ENCODE data around the gene SNAP25.

DNA sequence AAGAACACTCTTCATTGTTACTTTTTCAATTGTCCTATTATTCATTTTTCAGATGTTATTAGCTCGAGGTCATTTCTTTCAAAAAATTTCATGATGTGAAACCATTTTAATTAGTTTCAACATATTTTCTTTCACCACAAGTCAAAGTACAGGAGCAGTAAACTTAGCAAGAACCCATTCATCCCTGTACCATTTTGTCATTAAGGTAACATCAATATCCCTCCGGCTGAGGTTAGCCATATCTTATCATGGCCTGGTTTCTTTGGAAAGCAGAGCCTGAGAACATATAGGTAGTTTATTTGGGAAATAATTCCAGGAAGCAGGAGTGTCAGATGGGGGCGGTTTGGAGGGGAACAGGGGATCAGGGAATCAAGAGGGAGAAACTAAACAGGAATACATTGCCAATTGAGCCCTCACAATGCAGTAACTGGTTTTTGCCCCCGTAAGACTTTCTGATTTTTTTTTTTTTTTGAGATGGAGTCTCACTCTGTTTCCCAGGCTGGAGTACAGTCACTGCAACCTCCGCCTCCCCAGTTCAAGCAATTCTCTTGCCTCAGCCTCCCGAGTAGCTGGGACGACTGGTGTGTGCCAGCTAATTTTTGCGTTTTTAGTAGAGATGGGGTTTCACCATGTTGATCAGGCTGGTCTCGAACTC is 131.7 kb downstream of the SNAP25 start:
- TF ChIP-seq ZFHX2 (tag by site-specific recombination; conservative IDR thresholded peaks at IDR 0.05) (no peak), RBAK (tag by site-specific recombination; IDR thresholded peaks at IDR 0.05) (no peak), CTCF (tag by site-specific recombination; IDR thresholded peaks at IDR 0.05) (no peak), HOXA7 (CRISPR knock-in tag; IDR thresholded peaks at IDR 0.05; ENCODE audit: borderline replicate concordance) (no peak), ZSCAN30 (tag by site-specific recombination; IDR thresholded peaks at IDR 0.05) (no peak), OSR2 (tag by site-specific recombination; IDR thresholded peaks at IDR 0.05) (no peak), ZNF133 (tag by site-specific recombination; IDR thresholded peaks at IDR 0.05) (no peak), ZNF530 (tag by site-specific recombination; IDR thresholded peaks at IDR 0.05; ENCODE audit: low read depth) (no peak), KLF16 (tag by site-specific recombination; IDR thresholded peaks at IDR 0.05) (no peak), MEIS1 (CRISPR knock-in tag; IDR thresholded peaks at IDR 0.05; ENCODE audit: borderline replicate concordance) (no peak)
- TF ChIP-seq, protein P1, sequence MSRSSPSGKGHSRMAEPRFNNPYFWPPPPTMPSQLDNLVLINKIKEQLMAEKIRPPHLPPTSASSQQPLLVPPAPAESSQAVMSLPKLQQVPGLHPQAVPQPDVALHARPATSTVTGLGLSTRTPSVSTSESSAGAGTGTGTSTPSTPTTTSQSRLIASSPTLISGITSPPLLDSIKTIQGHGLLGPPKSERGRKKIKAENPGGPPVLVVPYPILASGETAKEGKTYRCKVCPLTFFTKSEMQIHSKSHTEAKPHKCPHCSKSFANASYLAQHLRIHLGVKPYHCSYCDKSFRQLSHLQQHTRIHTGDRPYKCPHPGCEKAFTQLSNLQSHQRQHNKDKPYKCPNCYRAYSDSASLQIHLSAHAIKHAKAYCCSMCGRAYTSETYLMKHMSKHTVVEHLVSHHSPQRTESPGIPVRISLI (tag by site-specific recombination; IDR thresholded peaks at IDR 0.05), result no peak
- TF ChIP-seq, protein P2, sequence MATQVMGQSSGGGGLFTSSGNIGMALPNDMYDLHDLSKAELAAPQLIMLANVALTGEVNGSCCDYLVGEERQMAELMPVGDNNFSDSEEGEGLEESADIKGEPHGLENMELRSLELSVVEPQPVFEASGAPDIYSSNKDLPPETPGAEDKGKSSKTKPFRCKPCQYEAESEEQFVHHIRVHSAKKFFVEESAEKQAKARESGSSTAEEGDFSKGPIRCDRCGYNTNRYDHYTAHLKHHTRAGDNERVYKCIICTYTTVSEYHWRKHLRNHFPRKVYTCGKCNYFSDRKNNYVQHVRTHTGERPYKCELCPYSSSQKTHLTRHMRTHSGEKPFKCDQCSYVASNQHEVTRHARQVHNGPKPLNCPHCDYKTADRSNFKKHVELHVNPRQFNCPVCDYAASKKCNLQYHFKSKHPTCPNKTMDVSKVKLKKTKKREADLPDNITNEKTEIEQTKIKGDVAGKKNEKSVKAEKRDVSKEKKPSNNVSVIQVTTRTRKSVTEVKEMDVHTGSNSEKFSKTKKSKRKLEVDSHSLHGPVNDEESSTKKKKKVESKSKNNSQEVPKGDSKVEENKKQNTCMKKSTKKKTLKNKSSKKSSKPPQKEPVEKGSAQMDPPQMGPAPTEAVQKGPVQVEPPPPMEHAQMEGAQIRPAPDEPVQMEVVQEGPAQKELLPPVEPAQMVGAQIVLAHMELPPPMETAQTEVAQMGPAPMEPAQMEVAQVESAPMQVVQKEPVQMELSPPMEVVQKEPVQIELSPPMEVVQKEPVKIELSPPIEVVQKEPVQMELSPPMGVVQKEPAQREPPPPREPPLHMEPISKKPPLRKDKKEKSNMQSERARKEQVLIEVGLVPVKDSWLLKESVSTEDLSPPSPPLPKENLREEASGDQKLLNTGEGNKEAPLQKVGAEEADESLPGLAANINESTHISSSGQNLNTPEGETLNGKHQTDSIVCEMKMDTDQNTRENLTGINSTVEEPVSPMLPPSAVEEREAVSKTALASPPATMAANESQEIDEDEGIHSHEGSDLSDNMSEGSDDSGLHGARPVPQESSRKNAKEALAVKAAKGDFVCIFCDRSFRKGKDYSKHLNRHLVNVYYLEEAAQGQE (tag by site-specific recombination; IDR thresholded peaks at IDR 0.05), result no peak
- TF ChIP-seq, protein P3, sequence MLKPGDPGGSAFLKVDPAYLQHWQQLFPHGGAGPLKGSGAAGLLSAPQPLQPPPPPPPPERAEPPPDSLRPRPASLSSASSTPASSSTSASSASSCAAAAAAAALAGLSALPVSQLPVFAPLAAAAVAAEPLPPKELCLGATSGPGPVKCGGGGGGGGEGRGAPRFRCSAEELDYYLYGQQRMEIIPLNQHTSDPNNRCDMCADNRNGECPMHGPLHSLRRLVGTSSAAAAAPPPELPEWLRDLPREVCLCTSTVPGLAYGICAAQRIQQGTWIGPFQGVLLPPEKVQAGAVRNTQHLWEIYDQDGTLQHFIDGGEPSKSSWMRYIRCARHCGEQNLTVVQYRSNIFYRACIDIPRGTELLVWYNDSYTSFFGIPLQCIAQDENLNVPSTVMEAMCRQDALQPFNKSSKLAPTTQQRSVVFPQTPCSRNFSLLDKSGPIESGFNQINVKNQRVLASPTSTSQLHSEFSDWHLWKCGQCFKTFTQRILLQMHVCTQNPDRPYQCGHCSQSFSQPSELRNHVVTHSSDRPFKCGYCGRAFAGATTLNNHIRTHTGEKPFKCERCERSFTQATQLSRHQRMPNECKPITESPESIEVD (tag by site-specific recombination; IDR thresholded peaks at IDR 0.05), result no peak
